GM18507 (cell line): ENCODE results near the gene WIPF2.

ENCODE experiments used
- DNase-seq: peaks from one replicate; pipeline ENCODE4 v3.0.0; 2011; ENCODE audit warnings: low read depth; ENCODE audit not compliant: insufficient read length; ENCODE audit errors: extremely low spot score
- FAIRE-seq: peaks from 2 replicates; lab custom pipeline; 2011; peaks lifted over from hg19 to GRCh38; lab: Jason Lieb, UNC

The WIPF2 gene

DNA sequence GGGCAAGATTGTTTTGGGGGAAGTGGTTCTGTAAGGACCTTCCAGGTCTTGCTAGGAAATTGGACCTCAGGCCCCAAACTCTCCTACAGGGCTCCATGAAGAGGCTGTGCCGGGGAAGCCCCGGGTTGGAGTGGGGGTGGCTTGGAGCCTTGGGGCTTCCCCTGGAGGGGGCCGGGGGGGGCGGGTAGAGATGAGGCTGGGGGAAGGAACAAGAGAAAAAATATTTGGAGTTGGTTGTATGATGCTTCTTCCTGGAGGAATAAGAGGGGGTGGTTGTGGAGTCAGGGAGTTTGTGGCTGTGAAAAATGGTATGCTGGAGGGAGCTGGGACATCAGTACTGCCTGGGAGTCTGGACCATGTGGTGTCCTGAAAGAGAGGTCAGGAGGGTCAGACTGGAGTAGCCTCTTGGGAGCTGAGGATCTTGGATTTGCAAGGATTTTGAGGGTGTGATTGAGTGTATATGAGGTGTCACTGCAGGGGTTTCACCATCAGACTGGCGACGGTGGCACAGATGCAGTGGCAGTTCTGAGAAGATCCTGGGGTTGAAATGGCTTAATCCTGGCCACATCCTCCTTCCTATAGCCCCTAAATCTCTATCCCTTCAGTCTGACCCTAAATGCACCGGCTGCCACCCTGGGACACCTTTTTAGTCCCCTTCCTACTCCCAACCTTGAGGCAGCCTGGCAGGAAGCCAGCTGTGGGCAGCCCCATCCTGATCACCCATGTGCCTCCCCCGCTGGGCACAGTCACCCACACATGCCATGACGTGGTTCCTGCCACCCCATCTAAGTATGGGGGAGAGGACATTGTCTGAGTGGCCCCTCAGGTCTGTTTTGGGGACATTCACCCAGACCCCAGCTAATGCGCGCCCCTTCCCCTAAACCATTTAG lies 100.8 kb downstream of the WIPF2 start:
- no peak for DNase-seq
- FAIRE-seq = peak; percentile 56

DNA sequence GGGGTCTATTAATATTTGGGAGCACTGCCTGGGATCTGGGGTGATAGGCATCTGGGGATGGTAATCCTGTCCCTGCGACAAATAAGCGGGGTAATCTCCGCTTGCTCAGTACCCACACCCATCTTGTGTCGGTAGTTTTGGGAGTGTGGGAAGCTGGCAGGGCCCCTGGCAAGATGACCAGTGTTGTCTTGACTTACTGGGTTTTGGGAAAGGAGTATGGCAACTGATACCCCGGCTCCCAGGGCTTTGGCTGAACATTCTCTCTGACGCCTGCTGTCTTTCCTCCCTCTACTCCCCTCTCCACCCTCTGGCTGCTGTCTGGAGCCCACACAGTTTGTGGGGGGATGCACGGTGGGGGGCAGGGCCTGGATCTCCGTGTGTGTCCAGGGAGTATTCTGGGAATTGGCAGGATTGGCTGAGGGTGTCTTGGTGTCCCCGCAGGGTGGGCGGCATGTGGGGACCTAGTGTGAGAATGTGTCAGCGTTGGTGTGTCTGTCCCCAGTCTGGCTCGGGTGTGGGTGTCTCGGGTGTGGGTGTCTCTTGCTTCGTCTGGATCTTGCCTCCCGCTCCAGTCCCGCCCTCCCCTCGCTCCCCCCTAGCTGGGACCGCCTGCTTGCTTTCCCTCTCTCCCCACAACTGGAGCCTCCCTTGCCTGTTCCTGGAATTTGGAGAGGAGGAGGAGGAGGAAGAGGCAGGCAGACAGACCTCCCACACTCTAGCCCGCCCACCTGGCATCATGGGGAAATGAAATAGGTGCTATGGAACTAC lies 101.8 kb downstream of the WIPF2 start:
- peak; percentile 31 for FAIRE-seq

DNA sequence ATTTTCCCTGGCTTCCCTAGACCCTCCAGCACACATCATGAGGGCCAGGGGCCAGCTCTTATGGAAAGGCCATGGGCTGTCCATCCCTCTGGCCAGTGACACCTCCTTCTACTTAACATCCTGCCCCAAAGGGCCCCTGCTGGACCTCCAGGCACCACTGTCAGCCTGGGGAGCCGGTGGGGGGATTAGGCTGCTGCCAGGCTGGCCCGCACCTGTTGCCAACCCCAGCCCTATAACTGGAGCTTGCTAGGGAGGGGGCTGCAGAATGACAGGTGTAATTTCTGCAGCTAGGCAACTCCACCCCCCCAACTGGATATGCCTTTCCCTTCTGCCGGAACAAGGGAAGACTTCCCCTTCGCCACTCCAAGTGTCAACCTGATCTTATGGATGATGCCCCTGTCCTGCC lies 102.4 kb downstream of the WIPF2 start:
- FAIRE-seq = no peak

More for the DNA sequence above, 101.8 kb downstream of the WIPF2 start:
- no peak for DNase-seq

DNA sequence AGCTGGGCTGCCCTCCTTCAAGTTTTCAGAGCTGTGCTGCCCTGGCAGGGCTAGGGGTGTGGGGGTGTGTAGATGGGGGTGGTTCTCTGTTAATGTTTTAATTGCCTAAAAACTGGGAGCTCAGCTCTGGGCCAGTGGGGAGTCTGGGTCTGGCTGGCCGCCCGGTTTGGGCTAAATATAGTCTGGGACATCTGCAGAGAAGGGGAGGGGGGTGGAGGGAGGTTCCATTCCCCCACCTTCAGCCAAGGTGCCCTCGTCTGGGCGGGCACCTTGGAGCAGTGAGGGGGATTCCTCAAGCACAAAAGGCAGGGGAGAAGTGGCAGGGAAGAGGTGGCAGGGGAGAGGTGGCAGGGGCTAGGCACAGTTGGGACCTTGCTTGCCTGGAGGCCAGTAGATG lies 102.9 kb downstream of the WIPF2 start:
- peak; percentile 50 for FAIRE-seq

More for the DNA sequence above, 102.4 kb downstream of the WIPF2 start:
- no peak for DNase-seq

DNA sequence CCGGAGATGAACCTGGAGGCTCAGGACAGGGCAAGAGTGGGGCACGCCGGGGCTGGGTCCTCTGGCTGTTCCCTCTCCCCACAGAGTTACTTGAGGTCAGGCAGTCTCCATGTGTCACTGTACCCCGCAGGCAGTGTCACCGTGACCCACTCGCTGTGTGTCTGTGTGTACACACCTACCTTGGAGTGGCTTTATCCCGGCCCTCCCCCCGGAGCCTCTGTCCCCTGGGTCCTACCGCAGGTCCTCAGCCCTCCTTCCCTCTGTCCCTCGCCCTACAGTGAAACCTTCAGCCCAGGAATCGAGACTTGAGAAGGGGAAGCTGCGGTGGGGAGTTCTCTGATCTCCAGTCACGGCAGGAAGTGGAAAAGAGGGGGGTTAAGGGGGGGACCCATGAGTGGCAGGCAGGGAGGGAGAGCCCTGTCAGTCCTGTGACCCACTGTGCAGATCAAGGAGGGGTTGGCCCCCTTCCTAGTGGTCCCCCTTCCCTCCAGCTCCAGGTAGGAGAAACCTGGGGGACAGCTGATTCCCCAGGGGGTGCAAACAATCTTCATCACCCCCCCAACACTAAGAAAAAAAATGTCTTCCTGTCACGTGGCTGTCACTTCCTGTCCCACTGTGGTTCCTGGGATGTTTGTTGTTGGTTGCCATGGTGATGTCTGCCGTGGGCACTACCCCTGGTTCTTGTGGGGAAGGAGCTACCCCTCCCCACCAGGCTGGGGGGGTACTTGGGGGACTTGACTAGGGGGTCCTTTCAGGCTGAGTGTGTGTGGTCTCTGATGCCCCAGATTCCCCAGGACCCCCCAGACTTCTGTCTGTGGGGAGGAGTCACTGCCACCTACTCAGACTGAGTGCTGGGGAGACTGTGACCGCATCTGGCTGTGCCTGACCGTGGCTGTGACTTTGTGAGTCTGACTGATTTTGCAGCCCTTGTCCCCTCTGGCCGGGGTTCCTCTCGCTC lies 103.5 kb downstream of the WIPF2 start:
- peak; percentile 99 for FAIRE-seq

More for the DNA sequence above, 102.9 kb downstream of the WIPF2 start:
- DNase-seq = no peak

DNA sequence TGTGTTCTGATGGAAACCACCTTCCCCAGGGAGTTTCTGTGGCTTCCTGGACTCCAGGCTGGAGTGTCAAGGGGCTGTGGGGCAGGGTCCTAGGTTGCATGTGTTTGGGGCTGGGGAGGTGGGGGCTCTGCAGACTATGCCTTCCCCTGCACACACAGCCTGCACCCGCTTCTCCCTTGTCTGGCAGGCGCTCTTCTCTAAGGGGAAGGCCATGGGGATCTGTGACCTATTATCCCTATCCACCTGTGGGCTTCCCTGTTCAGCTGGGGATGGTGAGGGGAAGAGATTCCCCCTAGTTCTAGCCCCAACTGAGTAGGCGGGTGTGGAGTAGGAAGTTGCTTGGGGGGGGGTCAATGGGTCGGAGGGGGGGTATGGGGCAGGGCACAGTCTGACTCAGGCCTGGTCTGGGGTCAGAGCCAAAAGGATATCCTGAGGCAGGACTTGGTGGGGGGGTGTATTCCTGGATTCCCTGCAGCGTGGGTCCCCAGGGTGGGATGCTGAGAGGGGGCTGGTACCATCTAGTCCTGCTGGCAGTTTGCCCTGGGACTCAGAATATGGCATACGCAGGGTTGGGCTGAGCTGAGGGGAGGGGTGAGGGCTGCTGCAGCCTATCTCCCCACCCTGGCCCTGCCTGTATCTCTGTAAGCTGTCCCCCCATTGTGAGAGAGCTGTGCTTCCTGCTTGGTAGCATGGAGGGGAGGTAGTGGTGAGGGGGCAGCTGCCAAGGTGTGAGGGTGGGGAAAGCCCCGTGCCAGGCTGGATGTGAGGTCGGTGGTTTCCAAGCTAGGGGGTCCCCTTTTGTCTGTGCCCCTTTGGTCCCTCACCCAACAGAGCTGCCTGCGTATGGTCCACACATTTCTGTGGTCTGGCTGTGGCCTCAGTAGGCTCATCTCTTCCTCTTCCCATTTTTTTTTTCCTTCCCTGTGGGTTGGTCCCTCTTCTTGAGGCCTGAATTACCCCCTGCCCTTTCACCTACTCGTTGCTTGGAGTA lies 104.6 kb downstream of the WIPF2 start:
- DNase-seq (no peak), FAIRE-seq (peak; percentile 80)

More for the DNA sequence above, 103.5 kb downstream of the WIPF2 start:
- DNase-seq = peak; percentile 83

DNA sequence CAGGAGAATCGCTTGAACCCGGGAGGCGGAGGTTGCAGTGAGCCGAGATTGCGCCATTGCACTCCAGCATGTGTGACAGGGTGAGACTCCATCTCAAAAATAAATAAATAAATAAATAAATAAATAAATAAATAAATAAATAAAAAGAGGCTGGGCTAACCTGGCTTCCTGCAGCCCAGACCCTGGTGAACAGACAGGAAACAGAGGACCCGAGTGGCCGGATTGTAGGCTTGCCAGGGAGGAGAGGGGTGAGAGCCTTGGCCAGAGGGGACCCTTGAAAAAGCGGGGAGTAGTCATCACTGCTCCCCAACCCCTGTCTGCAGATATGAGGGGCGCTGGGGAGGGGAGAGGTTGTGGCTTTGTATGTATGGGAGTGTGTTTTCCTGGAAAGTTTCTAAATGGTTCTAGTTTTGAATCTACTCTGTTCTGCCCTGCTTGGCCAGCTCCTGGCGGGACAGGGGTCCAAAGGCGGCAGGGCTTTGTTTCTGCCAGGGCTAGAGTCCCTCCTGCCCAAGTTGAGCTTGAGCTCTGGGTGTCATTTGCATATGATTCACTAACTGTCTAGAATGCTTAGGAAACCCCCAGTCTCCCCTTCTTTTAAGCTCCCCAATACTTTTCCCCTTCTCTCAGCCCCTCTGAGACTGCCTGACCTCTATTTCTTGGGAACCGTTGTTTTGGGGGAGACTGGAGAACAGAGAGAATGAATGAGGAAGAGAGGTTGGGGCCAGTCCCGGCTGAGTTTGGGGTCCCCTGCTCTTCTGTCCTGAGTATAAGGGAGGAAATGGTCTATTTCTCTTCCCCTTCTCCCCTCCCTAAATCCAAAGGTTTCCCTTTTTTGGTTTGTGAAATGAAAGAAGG lies 106.3 kb downstream of the WIPF2 start:
- FAIRE-seq = peak; percentile 68
- DNase-seq = no peak

DNA sequence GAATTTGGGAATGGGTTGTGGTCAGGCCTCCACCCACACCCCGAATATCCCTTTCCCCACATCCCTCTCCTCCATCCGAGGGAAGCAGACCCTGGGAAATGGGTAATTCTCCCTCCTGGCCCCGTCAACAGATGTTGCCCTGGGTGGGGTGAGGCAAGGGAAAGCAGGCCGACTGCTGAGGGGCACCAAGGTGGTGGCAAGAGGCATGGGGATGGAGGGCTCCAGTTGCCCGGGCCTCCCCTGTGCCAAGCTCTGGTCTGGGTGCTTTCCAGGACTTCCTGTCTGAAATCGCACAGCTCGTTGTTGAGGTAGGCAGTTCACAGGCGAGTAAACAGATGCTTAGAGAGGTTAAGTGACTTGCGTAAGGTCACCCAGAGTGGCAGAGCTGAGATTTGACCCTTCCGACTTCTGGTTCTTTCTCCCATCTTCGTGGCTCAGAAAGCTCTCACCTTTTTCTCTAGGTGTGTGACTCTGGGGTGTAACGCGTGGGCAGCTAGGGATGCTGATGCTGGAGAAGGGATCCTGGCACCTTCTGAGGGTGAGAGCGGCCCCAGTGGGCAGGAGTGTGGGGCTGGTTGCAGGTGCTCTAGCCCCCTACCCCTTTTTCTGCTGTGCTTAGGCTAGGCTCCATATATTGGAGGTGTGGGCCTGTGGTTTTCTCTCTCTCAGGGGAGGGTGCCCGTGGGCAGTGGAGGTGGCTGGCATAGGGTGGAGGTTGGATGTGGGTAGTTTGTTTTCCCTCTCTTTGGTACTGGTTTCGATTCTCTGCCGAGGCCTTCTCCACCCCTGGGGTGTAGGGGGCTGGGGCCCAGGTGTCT lies 107.1 kb downstream of the WIPF2 start:
- FAIRE-seq (peak; percentile 95), DNase-seq (peak; percentile 37)

DNA sequence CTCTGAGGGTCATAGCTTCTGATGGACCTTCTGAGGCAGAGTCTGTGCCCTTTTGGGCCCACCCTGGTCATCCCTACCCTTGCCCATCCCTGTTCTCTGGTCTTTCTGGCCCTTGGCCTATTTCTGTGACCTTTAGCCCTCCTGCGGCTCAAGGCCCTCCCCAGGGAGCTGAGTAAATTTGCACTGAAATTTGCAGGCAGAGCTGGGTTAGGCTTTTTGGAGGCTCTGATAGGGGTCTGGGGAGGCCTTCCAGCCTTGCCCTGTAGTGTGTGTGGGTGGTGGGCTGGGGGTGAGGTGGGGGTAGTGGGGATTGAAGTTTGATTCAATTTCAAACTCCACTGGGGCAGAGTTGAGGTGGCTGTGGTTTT lies 107.7 kb downstream of the WIPF2 start:
- FAIRE-seq = no peak
- no peak for DNase-seq

DNA sequence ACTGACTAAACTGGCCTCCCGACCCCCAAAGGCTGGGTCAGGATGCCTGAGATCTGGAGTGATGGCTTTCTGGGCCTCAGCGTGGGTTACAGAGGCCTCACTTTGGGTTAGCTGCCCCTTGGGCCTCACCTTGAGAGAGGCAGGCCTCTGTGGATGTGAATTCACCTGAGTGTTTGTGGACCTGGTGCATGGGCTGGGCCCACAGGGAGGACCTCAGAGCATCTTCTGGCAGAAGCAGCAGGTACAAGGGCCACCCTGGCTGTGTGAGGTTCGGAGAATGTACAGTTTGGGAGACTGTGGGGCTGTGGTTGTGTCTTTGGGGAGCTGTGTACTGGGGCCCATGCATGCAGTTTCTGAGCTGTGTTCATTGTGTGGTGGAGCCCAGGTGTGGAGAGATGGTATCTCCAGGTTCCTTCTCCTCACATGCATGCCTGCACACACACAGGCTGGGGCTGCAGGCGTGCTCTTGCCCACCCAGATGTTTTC lies 108.2 kb downstream of the WIPF2 start:
- DNase-seq (no peak), FAIRE-seq (no peak)

DNA sequence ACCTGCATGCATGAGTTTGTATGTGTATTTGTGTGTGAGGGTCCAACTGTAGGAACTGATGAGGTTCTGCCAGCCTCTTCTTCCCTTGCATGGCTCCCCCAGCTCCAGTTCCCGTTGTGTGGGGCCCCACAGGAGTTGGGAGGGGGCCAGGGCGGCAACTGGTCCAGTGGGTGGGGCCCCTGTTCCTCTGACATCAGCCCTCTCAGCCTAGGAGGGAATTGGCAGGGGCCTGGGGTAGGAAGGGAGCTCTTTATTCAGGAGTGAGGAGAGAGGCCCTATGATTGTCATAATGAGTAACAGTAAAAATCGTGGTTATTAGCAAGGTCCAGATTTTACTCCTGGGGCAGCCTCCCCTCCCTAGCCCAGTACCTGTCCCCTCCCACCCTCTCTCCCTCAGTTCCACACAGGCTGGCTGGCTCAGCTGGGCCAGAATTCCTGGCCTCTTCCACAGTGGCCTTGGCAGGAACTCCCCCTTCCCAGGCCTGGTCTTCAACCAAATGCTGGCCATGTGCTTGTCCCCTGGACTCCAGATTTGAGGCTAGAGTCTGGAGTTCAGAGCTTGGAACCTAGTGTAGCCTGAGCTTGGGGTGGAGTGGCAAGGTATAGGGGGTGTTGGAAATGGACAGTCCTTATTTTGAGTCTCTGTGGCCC lies 108.8 kb downstream of the WIPF2 start:
- DNase-seq (no peak), FAIRE-seq (no peak)

DNA sequence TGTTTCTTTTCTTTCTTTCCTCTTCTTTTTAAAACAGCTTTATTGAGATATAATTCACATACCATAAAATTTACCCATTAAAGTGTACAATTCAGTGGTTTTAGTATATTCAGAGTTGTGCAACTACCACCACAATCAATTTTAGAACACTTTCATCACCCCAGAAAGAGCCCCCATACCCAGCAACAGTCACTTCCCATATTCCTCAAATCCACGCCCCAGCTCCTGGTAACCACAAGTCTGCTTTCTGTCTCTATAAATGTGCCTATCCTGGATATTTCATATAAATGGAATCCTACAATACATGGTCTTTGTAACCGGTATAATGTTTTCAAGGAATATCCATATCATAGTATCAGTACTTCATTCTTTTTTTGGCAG lies 109.3 kb downstream of the WIPF2 start:
- no peak for DNase-seq

DNA sequence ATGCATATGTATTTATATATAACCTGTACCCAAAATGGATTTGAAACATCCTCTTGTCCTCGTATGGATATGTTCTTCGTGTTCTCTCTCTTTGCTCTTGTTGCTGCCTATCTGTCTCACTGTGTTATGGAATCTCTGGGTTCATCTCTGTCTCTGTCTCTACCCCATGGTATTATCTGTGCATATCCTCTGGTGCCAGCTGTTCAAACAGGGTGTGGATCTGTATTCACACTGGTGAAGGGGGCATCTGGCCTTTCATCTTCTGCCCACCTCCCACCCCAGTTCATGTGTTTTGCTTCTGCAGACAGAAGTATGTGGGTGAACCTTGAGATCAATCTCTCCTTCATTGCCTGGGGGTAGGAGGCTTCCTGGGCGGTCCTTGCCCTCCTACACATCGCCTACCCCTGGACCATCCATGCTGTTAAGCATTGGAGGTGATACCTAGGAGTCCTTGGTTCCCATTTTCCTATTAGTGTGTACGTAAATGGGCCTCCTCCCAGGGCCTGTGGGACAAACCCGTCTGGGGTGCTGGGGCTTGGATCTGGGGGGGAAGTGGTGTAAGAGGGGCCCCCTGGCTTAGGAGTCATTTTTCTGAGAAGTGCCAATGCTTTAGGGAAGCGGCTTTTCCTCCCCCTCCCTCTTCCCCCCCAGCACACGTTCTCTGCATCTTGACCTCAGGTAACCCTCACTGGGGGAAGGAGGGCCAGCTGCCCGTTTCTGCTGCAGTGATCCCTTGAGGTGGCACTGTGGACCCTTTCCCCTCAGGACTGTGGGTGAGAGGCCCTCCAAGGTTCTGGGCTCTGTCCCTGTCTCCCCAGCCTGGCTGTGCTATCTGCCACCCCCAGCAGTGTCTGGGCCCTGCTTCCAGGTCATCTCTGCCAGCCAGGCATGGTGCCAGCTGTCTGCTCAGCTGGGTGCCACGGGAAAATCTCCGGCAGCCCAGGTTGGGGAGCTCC lies 111.0 kb downstream of the WIPF2 start:
- FAIRE-seq = peak; percentile 29
- no peak for DNase-seq

More for the DNA sequence above, 109.3 kb downstream of the WIPF2 start:
- no peak for FAIRE-seq

DNA sequence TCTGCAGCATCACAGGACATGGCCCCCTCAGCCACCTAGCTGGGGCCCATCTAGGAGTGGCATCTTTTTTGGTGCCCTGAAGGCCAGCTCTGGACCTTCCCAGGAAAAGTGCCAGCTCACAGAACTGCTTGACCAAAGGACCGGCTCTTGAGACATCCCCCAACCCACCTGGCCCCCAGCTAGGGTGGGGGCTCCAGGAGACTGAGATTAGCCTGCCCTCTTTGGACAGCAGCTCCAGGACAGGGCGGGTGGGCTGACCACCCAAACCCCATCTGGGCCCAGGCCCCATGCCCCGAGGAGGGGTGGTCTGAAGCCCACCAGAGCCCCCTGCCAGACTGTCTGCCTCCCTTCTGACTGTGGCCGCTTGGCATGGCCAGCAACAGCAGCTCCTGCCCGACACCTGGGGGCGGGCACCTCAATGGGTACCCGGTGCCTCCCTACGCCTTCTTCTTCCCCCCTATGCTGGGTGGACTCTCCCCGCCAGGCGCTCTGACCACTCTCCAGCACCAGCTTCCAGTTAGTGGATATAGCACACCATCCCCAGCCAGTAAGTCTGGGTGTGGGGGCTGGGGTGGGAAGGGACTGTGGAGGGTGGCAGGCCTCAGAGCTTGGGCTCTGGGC lies 111.9 kb downstream of the WIPF2 start:
- FAIRE-seq (no peak), DNase-seq (no peak)
